HG03103 (cell line): ENCODE measurements around the gene HPN.

ENCODE experiments used
- ATAC-seq: cut with Tn5 transposase; IDR thresholded peaks from one replicate; pipeline ENCODE4 v1.9.1; 2021; ENCODE audit warnings: low read depth; ENCODE audit not compliant: unreplicated experiment

HPN gene

GRCh38 chr19:35077411-35078223, 36.1 kb downstream of the HPN start:
- ATAC-seq: no peak

DNA sequence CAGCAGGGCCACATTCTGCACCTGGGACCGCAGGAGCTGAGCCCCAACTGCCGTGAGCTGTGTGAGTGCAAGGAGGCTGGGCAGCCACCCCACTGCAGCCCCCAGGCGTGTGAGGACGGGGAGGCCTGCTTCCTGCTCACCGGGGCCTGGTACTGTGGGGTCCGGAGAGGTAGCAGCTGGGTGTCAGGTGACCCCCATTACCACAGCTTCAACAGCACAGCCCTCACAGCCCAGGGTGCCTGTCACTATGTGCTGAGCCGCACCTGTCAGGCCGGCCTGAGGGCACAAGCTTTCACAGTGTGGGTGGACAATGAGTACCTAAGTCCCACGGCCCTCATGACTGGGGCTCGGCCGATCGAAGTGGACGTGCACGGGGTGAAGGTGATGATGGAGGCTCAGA, 38.3 kb downstream of the HPN start:
- ATAC-seq: no peak

- ATAC-seq: no peak
These were observed 39.2 kb downstream of the HPN start for GRCh38 chr19:35080613-35081170.

GRCh38 chr19:35081201-35081600, 39.7 kb downstream of the HPN start:
- ATAC-seq: no peak

GRCh38 chr19:35083691-35084508, 42.4 kb downstream of the HPN start:
- ATAC-seq: no peak

DNA sequence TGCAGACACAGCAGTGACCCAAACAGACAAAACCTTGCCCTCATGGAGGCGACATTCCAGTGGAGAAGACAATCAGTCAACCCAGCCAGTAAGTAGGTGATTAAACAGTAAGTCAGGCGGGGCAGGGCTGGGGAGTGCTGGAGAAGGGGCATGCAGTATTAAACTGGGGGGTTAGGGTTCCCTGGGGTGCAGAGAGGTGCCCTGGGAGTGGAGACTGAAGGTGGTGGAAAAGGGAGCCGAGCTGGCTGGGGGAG, 42.9 kb downstream of the HPN start:
- ATAC-seq: no peak

DNA sequence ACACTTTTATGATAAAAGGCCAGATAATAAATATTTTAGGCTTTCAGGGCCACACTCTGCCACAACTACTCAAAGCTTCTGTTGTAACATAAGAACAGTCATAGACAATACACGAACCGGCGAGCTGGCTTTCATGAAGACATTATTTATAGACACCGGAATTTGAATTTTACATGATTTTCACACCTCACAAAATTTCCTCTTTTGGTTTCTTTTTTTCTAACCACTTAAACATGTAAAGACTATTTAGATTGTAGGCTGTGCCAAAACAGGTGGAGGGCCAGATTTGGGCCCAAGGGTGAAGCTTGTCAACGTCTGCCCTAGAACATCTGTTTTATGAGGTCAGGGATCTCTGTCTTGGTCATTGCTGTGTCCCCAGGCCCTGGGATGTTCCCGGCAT, 44.4 kb downstream of the HPN start:
- no peak for ATAC-seq

DNA sequence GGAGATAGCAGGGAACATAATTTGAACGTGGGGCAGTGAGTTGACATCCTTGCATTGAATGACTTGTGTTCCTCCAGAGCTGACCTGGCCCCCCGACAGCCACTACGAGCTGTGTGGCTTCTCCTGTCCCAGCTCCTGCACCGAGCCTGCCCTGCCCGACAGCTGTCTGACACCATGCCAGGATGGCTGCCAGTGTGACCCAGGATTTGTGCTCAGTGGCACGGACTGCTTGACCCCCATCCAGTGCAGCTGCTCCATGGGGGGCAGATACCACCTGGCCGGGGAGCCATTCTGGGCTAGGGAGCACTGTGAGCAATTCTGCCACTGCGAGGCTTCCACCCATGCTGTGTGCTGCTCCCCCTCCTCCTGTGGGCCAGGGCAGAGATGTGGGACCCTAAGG, 44.9 kb downstream of the HPN start:
- no peak for ATAC-seq

DNA sequence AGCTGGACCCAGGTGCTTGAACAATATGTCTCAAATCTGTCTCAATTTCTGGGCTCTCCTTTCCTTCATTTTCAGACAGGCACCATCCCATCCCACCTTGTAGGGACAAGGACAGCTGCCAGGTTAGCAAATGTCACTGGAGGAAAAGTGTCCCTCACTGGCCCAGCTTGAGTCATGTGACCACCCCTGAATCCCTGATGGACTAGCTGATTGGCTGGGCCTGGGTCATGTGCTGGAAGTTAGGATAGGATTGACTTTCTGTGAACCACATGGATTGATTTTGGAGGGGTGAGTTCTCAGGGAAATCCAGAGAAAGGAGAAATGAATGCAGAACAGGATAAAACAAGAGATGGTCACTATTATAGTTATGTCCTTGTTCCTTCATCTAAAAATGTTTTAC, 45.9 kb downstream of the HPN start:
- ATAC-seq: no peak

DNA sequence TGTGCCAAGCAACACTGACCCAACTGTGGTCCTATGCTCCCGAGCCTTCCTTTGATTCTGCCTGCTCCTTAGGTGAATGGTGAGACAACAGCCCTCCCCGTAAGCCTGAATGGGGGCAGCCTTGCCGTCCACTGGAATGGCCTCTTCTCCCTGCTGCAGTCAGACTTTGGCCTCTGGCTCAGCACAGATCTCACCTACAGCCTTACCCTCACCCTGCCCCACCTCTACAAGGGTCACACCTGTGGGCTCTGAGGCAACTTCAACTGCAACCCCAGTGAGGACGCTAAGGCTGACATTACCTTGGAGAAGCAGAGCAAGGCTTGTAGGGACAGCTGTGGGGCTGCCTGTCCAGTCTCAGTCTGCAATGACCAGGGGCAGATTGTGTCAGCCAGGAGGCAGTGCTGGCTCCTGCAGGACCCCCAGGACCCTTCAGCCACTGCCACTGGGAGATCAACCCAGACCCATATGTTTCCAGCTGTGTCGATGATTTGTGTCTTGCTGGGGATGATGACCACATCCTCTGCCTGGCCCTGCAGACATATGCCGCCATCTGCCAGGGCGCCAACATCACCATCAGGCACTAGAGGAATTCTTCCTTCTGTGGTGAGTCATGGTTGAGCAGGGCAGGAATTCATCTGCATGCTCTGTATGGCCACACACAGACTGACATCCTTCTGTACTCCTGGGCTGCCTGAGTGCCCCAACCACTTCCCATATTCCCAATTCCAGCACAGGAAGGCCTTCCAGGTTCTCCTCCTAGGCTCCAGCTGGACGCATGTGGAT, 46.8 kb downstream of the HPN start:
- no peak for ATAC-seq

DNA sequence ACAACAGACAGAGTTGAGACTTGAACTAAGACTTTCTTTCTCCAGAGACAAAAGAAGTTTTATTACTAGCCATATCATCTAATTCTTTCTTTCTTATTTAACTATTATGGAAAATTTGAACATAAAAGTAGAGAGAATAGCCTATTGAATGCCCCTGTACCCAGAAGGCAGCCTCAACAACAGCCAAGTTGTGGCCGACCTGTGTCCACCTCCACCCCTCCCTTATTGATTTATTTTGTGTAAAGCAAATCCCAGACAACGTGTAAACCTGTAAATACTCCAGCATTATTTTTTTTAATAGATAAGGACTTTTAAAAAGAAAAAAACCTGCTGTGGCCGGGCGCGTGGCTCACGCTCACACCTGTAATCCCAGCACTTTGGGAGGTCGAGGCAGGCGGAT, 48.0 kb downstream of the HPN start:
- no peak for ATAC-seq

- no peak for ATAC-seq
These were observed 48.6 kb downstream of the HPN start for GRCh38 chr19:35090160-35090505.

- ATAC-seq: no peak
These were observed 49.1 kb downstream of the HPN start for GRCh38 chr19:35090506-35091214.

- no peak for ATAC-seq
These were observed 51.9 kb downstream of the HPN start for GRCh38 chr19:35093430-35093829.

- ATAC-seq: no peak
These were observed 52.6 kb downstream of the HPN start for GRCh38 chr19:35093941-35094647.

GRCh38 chr19:35094656-35095055, 53.1 kb downstream of the HPN start:
- no peak for ATAC-seq

DNA sequence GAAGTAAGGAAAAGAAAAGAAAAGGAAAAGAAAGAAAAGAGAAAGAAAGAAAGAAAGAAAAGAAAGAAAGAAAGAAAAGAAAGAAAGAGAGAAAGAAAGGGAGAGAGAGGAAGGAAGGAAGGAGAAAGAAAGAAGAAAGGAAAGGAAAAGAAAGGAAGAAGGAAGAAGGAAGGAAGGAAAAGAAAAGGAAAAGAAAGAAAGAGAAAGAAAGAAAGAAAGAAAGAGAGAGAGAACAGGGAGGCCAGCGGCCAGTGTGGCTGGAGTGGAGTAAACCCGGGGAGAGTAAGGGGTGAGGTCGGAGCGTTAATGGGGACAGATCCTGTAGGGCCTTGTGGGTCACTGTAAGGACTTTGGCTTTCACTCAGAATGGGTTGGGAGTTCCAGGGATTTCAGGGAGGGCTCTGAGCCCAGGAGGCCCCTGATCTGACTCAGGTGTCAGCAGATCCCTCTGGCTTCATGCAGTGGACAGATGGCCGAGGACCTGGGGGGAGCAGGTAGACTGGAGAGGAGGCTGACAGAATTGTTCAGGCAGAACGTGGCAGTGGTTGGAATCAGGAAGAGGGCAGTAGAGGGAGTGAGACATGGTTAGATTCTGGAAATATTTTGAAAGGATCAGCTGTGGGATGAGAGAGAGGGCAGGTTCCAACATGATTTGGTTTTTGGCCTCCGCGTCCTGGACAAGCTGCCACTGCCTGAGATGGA, 54.3 kb downstream of the HPN start:
- no peak for ATAC-seq

DNA sequence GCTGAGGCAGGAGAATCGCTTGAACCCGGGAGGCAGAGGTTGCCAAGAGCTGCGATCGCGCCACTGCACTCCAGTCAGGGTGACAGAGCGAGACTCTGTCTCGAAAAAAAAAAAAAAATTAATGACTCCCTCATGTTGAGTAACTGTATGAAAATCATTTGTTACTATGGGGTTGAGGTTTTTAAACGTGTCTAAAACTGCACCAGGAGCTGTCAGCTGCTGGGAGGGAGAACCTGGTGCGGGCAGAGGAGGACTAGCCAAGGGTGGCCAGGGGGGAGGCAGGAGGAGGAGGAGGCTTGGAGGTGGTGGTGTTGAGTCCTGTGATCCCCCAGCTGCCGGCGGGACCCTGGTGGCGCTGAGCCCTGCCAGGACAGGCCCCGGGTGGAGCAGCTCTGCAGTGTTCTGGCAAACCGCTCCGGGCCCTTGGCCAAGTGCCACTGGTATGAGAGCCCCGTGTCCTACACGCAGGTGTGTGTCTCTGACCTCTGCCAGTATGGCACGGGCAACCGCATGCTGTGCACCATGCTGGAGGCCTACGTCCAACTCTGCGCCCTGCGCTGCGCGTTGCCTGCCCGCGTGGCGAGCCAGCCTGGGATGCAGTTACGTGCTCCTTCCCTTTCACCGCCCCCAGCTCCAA, 57.0 kb downstream of the HPN start:
- ATAC-seq: no peak
